GM12874 (cell line): ENCODE measurements around the gene ASXL3.
A peak's percentile ranks its signal among the peaks of the same experiment; 100 is the strongest.

Experiments
- CTCF ChIP-seq: IDR thresholded peaks from 2 replicates; pipeline ENCODE4 v1.5.1; 2011; ENCODE audit warnings: low read depth, mild to moderate bottlenecking, control low read depth, low read length, moderate library complexity; ENCODE audit not compliant: insufficient read depth

Gene ASXL3

DNA sequence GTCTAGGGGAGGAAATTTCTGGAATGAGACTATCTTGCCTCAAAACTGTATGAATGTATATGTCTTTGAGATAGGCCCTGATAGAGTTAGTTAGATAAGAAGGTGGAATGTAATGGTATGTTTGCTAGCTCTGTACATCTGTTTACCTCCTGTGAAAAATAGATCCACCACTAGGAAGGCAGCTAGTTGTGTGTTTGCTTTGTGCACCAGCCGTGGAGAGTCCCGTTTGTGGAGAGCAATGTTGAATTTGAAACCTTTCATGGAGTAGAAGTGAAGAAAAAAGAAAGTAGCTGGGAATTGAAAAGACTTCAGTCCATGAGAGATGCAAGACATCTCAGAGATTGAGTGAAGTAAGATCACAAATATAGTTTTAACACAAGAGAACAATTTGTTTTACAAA is 25.4 kb downstream of the ASXL3 start:
- no peak for TF ChIP-seq CTCF

DNA sequence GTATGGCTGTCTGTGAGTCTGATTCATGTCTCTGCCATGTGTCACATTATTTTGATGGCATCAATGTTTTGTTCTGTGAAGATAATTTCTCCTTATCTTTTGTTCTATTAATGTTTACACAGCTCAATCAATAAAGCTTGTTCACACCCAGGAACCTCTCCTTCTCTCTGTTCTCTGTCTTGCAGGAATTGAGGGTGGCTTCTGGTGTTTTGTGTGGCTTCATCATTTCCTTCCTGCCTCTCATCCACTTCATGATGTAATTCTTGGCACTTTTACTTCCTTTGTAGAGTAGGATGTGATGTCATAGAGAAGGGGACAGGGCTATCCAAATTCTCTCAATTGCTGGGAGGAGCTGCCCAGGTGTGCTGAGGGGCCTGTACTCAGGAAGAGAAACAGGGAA is 27.2 kb downstream of the ASXL3 start:
- TF ChIP-seq CTCF = no peak

DNA sequence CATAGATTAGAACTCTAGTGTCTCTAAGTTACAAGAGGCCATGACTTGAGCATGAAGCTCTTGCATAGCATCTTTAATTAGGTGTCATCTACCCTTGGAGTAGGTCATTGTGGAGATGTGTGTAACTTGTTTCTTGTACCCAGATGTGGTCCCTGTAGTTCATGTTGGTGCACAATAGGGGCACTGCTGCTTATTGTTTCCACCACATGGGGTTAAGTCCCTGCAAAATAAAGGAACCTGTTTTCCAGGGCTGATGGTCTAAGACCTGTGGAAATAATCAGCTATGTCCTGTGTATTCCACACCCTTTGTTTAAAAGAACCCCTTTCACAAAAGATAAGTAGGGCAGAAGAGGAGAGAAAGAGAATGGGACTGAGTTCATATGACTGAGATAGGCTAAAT is 28.6 kb downstream of the ASXL3 start:
- peak; percentile 10; the same call in 1 of the 2 replicates for TF ChIP-seq CTCF

DNA sequence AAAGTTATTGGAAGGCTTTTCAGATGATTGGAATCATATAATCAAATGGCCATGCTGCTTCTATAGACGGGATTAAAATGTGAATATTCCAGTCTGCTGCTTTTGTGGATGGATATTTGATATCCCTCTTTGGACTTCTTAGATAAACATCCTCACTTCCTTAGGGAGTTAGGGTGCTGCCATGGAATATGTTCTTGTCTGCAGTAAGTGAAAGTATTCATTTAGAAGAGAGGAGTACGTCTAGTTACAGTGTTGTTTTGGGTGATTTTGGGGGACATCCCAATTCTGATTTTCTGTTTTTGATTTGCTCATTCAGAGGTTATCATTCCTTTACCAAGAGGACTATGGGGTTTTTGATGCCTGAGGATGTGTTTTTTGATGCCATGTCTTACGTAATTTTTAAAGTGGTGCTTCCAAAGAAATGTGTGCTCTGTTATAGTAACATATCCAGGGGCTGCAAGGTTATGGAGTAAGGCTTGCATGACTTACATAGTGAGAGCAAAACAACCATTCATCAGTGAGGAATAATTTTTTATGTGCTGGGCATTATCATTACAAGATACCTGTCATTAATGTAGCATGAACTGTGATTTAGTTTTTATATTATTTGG is 33.6 kb downstream of the ASXL3 start:
- TF ChIP-seq CTCF = no peak

- TF ChIP-seq CTCF = no peak
Measured at GRCh38 chr18:33612632-33613031, 34.6 kb downstream of the ASXL3 start.

DNA sequence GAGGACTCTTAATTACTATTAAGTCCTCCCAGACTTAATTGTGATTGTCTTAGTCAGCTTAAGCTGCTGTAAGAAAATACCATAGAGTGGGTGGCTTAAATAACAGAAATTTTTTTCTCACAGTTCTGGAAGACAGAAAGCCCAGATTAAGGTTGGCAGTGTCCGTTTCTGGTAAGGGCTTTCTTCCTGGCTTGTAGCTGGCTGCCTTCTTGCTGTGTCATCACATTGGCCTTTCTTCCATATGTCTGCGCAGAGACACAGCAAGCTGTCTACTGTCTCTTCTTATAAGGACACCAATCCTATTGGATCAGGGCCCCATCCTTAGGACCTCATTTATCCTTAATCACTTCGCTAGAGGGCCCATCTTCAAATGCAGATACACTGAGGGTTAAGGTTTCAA is 38.5 kb downstream of the ASXL3 start:
- no peak for TF ChIP-seq CTCF

DNA sequence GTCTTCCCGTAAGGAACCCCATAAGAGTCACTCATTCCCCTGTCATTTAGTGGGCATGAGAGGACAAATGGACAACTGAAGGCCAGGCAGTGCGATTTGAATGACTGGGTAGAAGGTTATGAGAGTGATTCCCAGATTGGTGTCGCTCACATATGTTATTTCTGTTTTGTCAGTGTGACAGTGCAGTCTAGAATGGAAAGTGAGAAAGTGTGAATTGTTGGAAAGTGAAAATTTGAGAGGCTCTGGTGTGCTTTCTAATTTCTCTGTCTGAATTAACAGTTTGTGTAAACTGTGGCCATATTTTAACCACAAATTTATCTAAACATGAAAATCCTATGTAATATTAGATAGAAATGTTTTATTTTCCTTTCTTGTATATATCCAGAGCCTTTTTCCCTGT is 49.1 kb downstream of the ASXL3 start:
- no peak for TF ChIP-seq CTCF
